ENCODE data around the gene FYN. TPM values are rescaled to one million over a fixed set of nuclear protein-coding genes. Genes with fewer than 3 reads are reported as not detected.
A peak's percentile ranks its signal among the peaks of the same experiment; 100 is the strongest.
"Not testable (repeated sequence)": the region's sequence is repeated elsewhere in the genome, so short reads cannot be mapped to it uniquely, and the experiment has no call there.

FYN gene
- polyA plus RNA-seq, 3 donors: 88.4 to 149 (median 114) TPM

- Mint-ChIP-seq H3K27ac (peak overlapping the region in 1 of 7 donors; percentile 6), H3K9me3 (peaks cover 0 to 2% (median 0%) of the 10 kb centered on the region in 7 donors), H3K4me3 (no peak overlapping the region), H3K27me3 (ENCODE audit: low read depth in 3 of 3) (peaks cover 0 to 2% (median 2%) of the 10 kb centered on the region in 3 donors), H3K36me3 (peaks cover 38 to 51% of the 10 kb centered on the region in 2 donors), H3K4me1 (peaks cover 9% of the 10 kb centered on the region)
- Histone ChIP-seq H3K36me3 (replicated peaks in 1 of 2; ENCODE audit: control insufficient read depth in 1 of 2, insufficient read depth in 2 of 2, low read length in 2 of 2) (peaks cover 0 to 60% of the 10 kb centered on the region in 2 donors), H3K27ac (ENCODE audit: low read depth in 1 of 2, low read length in 2 of 2) (no peak overlapping the region), H2AFZ (ENCODE audit: insufficient read depth, low read depth, low read length, poor library complexity, severe bottlenecking) (no peak overlapping the region), H3K4me1 (ENCODE audit: control insufficient read depth in 1 of 2, insufficient read depth in 2 of 2, low read length in 2 of 2) (peaks cover 6 to 8% of the 10 kb centered on the region in 2 donors), H3K79me2 (ENCODE audit: insufficient read depth, low read length) (peaks cover 53% of the 10 kb centered on the region), H4K20me1 (ENCODE audit: insufficient read depth, low read length) (peaks cover 100% of the 10 kb centered on the region), H3K4me3 (replicated peaks in 1 of 3; ENCODE audit: low read depth in 2 of 3, low read length in 3 of 3) (no peak overlapping the region), H3K27me3 (ENCODE audit: control insufficient read depth in 2 of 2, insufficient read depth in 2 of 2, low read length in 2 of 2) (no peaks in the 10 kb centered on the region), H3K9ac (ENCODE audit: insufficient read depth, low read length, poor library complexity, severe bottlenecking) (no peak overlapping the region), H3K9me3 (replicated peaks in 1 of 2; ENCODE audit: control insufficient read depth in 1 of 2, insufficient read depth in 1 of 2, low read length in 2 of 2) (no peaks in the 10 kb centered on the region), H3K4me2 (replicated peaks; ENCODE audit: extremely low read depth, low read length, poor library complexity, severe bottlenecking) (no peak overlapping the region)
- intact Hi-C loops (cut with micrococcal nuclease): no loop called here
- 100% methylated on average over 1 of the region's 1 CpG for WGBS (ENCODE audit: insufficient coverage)
- no peak for DNase-seq
- no peak for TF ChIP-seq CTCF (IDR thresholded peaks at IDR 0.05)
These were observed 37.4 kb downstream of the FYN start for GRCh38 chr6:111835807-111836206.

DNA sequence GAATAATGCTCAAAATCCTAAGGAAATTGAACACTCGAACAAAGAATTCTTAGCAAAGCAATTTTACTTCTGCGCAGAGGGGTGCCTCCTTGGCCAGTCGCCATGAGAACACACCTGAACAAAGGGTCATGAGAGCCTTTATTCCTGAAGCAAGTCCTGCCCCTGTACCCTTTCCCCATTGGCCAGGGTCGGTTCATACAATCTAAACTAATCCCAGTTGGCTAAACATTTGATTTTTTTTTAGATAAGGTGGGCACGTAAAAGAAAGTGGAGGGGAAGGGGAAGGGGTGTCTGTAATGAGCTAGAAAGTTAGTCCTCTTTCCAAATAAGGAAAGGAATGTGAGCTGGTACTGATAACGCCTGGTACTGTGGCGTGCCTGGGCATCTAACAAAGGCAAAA lies 37.9 kb downstream of the FYN start:
- H3K9me3 ChIP-seq (replicated peaks in 1 of 2; ENCODE audit: control insufficient read depth in 1 of 2, insufficient read depth in 1 of 2, low read length in 2 of 2); DNase-seq; H3K27me3 Mint-ChIP-seq (ENCODE audit: low read depth in 3 of 3); H3K27me3 ChIP-seq (ENCODE audit: control insufficient read depth in 2 of 2, insufficient read depth in 2 of 2, low read length in 2 of 2); H3K4me2 ChIP-seq (replicated peaks; ENCODE audit: extremely low read depth, low read length, poor library complexity, severe bottlenecking); H3K4me1 ChIP-seq (ENCODE audit: control insufficient read depth in 1 of 2, insufficient read depth in 2 of 2, low read length in 2 of 2); H3K27ac ChIP-seq (ENCODE audit: low read depth in 1 of 2, low read length in 2 of 2); H3K4me3 ChIP-seq (replicated peaks in 1 of 3; ENCODE audit: low read depth in 2 of 3, low read length in 3 of 3); H3K4me1 Mint-ChIP-seq; H3K9ac ChIP-seq (ENCODE audit: insufficient read depth, low read length, poor library complexity, severe bottlenecking); H3K27ac Mint-ChIP-seq; H3K4me3 Mint-ChIP-seq; H2AFZ ChIP-seq (ENCODE audit: insufficient read depth, low read depth, low read length, poor library complexity, severe bottlenecking); H3K9me3 Mint-ChIP-seq; intact Hi-C loops (cut with micrococcal nuclease): not testable (repeated sequence)
- WGBS (ENCODE audit: insufficient coverage): 100% methylated on average over 2 of the region's 7 CpGs
- Histone ChIP-seq H3K36me3 (replicated peaks in 1 of 2; ENCODE audit: control insufficient read depth in 1 of 2, insufficient read depth in 2 of 2, low read length in 2 of 2) (peaks cover 0 to 57% of the 10 kb centered on the region in 2 donors), H4K20me1 (ENCODE audit: insufficient read depth, low read length) (peaks cover 100% of the 10 kb centered on the region), H3K79me2 (ENCODE audit: insufficient read depth, low read length) (peaks cover 49% of the 10 kb centered on the region)
- peaks cover 39 to 52% of the 10 kb centered on the region in 2 donors for H3K36me3 Mint-ChIP-seq

Measured in CD14-positive monocyte (primary cell).